ENCODE measurements around the gene DHRS4. TPM values are rescaled to one million over a fixed set of nuclear protein-coding genes. Genes with fewer than 3 reads are reported as not detected.

The DHRS4 gene
- 9.8 TPM for total RNA-seq

DNA sequence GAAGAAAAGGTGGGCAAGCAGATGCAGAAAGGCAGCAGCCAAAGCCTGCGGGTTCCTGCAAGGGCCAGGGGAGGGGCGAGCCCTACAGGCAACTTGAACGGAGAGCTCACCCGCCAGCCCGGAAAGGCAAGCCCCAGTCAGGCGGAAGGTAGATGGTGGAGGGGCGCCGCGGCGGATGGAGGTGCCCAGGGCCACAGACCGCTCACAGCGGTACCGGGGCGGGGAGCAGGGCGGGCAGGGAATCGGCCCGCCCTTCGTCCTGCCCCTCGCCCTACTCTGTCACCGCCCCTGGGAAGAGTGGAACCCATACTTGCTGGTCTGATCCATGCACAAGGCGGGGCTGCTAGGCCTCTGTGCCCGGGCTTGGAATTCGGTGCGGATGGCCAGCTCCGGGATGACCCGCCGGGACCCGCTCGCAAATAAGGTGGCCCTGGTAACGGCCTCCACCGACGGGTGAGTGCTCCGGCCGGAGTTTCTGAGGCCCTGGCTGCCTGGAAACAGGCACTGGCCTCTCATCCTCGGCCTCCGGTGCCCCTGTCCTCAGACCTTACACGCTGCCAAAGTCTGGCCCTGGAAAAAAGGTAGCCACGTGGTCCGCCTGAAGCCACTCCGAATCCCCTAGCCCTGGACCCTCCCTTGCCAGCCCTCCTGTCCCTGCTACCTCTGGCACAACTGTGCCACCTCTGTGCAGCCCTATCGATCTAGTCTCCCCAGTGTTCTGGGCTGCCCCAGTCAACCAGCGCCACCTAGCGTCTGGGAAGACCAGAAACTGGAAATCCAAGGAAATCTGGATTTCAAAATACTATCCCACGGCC lies at the start of gene DHRS4:
Gene DHRS4 (plus strand): TSS at position 307 of the 815 bp plus-strand sequence. CDS start 19 bp downstream, at position 326.
- peak; percentile 28 to 89 for DNase-seq (ENCODE audit: low spot score in 2 of 2)
- Histone ChIP-seq H3K27me3 (no peaks in the 10 kb centered on the region), H3K36me3 (no peaks in the 10 kb centered on the region), H3K27ac (peak within 1 kb of the TSS; percentile 80 to 83), H3K9me3 (no peaks in the 10 kb centered on the region), H3K4me1 (peaks cover 2 to 15% of the 10 kb centered on the region in 2 donors), H3K4me3 (peak within 1 kb of the TSS; percentile 76 to 97)
- intact Hi-C loops (cut with DNase I), result loop anchor here (1.0 kb wide), 1 partner anchor 23 kb away; no protein-coding TSS in a partner anchor
- TF ChIP-seq, protein P1, sequence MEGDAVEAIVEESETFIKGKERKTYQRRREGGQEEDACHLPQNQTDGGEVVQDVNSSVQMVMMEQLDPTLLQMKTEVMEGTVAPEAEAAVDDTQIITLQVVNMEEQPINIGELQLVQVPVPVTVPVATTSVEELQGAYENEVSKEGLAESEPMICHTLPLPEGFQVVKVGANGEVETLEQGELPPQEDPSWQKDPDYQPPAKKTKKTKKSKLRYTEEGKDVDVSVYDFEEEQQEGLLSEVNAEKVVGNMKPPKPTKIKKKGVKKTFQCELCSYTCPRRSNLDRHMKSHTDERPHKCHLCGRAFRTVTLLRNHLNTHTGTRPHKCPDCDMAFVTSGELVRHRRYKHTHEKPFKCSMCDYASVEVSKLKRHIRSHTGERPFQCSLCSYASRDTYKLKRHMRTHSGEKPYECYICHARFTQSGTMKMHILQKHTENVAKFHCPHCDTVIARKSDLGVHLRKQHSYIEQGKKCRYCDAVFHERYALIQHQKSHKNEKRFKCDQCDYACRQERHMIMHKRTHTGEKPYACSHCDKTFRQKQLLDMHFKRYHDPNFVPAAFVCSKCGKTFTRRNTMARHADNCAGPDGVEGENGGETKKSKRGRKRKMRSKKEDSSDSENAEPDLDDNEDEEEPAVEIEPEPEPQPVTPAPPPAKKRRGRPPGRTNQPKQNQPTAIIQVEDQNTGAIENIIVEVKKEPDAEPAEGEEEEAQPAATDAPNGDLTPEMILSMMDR (IDR thresholded peaks at IDR 0.05), result peak; percentile 77 to 94 (median 90)

DNA sequence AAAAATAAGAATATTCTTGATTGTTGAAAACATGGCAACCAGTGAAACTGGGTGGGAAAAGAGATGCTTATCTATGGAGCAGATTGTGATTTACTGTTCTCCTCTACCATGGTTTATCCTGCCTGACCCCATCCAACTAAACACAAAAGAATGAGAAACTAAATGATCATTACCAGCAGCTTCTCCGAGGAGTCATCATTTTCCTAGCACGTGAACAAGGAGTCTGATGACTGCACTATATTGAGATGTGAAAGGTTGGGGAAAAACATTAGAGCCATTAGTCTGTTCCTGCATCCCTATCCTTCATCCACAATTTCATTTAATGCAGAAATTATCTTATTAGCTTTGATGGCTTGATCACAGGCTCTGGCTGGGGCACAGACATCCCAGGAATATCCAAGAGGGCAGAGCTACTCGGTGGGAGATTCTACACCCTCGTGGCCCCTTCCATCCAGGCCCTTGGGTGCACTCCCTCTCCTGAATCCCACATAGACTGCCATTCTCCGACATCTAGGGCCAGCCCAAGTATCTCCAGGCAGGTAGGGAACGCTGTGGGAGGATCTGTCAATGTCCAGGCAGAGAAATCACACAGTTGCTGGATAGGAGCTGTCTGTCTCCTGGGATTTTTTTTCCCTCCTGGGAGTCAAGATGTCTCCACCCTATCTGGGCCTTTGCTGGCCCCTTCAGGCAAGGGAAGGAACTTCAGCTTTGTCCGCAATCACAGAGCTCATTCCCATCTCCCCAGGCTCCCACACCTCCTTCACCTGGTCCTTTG lies 43.3 kb upstream of the DHRS4 start:
- H3K27ac ChIP-seq, result no peak overlapping the region

DNA sequence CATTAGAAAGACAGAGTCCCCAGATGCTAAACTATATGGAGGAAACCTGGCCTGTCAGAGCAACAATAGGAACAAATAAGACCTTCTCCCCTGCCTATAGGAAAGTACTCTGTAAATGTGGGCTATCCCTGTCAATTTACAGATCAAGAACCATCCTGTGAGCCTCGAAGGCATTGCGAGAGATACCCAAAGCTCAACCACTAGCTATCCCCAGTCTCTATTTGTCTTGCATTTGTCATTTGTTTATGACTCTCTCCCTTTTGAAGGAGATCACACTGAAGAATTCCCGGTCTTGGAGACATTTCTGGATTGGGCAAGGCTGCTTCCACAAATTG lies 42.7 kb upstream of the DHRS4 start:
- no peaks in the 10 kb centered on the region for H3K27me3 ChIP-seq
- no peaks in the 10 kb centered on the region for H3K9me3 ChIP-seq
- no peak overlapping the region for H3K4me3 ChIP-seq
- no peak overlapping the region for H3K27ac ChIP-seq
- intact Hi-C loops (cut with DNase I), result no loop called here
- TF ChIP-seq, protein P1 (IDR thresholded peaks at IDR 0.05), result no peak
- DNase-seq (ENCODE audit: low spot score in 2 of 2), result no peak
- H3K36me3 ChIP-seq, result no peaks in the 10 kb centered on the region
- peaks cover 0 to 7% of the 10 kb centered on the region in 2 donors for H3K4me1 ChIP-seq

More for the DNA sequence above, 43.3 kb upstream of the DHRS4 start:
- Histone ChIP-seq H3K9me3 (no peaks in the 10 kb centered on the region), H3K4me1 (peaks cover 0 to 2% of the 10 kb centered on the region in 2 donors), H3K4me3 (no peak overlapping the region), H3K27me3 (no peaks in the 10 kb centered on the region), H3K36me3 (no peaks in the 10 kb centered on the region)
- intact Hi-C loops (cut with DNase I), result no loop called here
- DNase-seq (ENCODE audit: low spot score in 2 of 2), result no peak
- TF ChIP-seq, protein P1 (IDR thresholded peaks at IDR 0.05), result peak in 2 of 3 experiments; percentile 35 to 48

DNA sequence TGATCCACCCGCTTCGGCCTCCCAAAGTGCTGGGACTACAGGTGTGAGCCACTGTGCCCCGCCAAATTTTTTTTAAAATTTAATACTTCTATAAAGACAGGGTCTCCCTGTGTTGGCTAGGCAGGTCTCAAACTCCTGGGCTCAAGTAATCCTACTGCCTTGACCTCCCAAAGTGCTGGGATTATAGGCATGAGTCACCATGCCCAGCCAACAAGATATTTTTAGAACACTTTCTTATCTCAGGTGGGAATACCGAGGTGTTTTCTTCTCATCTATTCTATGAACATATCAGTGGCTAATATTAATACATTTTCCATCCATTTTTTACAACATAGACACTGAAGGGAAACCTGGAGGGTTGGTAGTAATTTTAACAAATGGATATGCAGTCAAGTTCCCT lies 38.0 kb upstream of the DHRS4 start:
- intact Hi-C loops (cut with DNase I), result no loop called here
- Histone ChIP-seq H3K4me3 (no peak overlapping the region), H3K9me3 (no peaks in the 10 kb centered on the region), H3K4me1 (peaks cover 0 to 7% of the 10 kb centered on the region in 2 donors), H3K27me3 (no peaks in the 10 kb centered on the region), H3K27ac (peak overlapping the region; percentile 35 to 75), H3K36me3 (no peaks in the 10 kb centered on the region)
- TF ChIP-seq, protein P1 (IDR thresholded peaks at IDR 0.05), result no peak
- no peak for DNase-seq (ENCODE audit: low spot score in 2 of 2)

DNA sequence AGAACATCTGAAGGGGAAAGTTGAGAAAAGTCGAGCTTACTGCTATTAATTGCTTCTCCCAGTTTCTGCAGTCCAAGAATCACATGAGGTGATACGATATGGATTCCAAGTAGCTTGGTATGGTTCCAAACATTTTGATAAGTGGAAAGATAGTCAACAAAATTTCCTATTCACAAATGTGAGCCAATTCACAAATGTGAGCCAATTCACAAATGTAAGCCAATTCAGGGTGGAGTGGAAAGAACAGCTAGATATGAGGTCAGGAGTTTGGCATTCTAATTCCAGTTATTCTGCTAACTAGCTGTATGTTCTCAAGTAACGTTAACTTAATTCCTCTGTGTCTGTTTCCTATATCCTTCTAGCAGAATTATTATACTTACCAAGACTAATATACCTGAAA lies 37.6 kb upstream of the DHRS4 start:
- DNase-seq (ENCODE audit: low spot score in 2 of 2), result no peak
- Histone ChIP-seq H3K27me3 (no peaks in the 10 kb centered on the region), H3K4me3 (no peak overlapping the region), H3K36me3 (no peaks in the 10 kb centered on the region), H3K4me1 (peaks cover 0 to 7% of the 10 kb centered on the region in 2 donors), H3K9me3 (no peaks in the 10 kb centered on the region), H3K27ac (peak overlapping the region; percentile 35 to 75)
- TF ChIP-seq, protein P1 (IDR thresholded peaks at IDR 0.05), result no peak
- intact Hi-C loops (cut with DNase I), result no loop called here

All from ascending aorta (tissue), 2 donors.